Tibial nerve (tissue), 4 donors: Measurements from ENCODE around the gene PAK4.
"Not testable (repeated sequence)": the region's sequence is repeated elsewhere in the genome, so short reads cannot be mapped to it uniquely, and the experiment has no call there.

Experiments used
- CTCF ChIP-seq, 5 experiments: fragments of 200-600 bp in 3 of 5; fragments of 450-650 bp in 2 of 5; sonication (generic) in 3 of 5; IDR thresholded peaks; one replicate each; pipeline ENCODE4 v1.5.1; 2016 to 2019; ENCODE audit warnings: antibody characterized with exemption in 5 of 5, mild to moderate bottlenecking in 3 of 5, moderate library complexity in 2 of 5
- EP300 ChIP-seq, 2 donors: sonication (generic); formaldehyde crosslinking; IDR thresholded peaks; one replicate each; pipeline ENCODE4 v1.6.1; 2017; ENCODE audit warnings: antibody characterized with exemption in 2 of 2, mild to moderate bottlenecking in 1 of 2
- POLR2A ChIP-seq, 2 donors: fragments of 450-650 bp; IDR thresholded peaks; one replicate each; pipeline ENCODE4 v1.6.1; 2017; ENCODE audit warnings: antibody characterized with exemption in 2 of 2, mild to moderate bottlenecking in 2 of 2, moderate library complexity in 2 of 2

GRCh38 chr19:39215323-39215722 is 89.7 kb downstream of the PAK4 start:
- TF ChIP-seq CTCF, POLR2A, EP300 (IDR thresholded peaks at IDR 0.05): not testable (repeated sequence)
